PC-3 (cell line): ENCODE results near the gene AQP3. TPM values are rescaled to one million over a fixed set of nuclear protein-coding genes. Genes with fewer than 3 reads are reported as not detected.

ENCODE experiments used
- ATAC-seq: fragments of 200-7000 bp; cut with Tn5 transposase; 2 replicates; pipeline ENCODE4 v1.9.1; 2020; ENCODE audit warnings: mild to moderate bottlenecking, moderate library complexity
- BruUV-seq: library from RNA; stranded (reverse); fragments of 400-500 nt; replicated peaks from 2 replicates; lab custom pipeline; 2021; lab: Mats Ljungman, UMichigan
- CTCF ChIA-PET: fragments of 300-600 bp; sonication (Branson Sonifier 250); formaldehyde crosslinking; loops from one replicate; lab custom pipeline; 2022; ENCODE audit warnings: antibody characterized with exemption; lab: Charles Lee
- POLR2A ChIA-PET: fragments of 300-600 bp; sonication (Branson Sonifier 250); formaldehyde crosslinking; loops from one replicate; lab custom pipeline; 2022; ENCODE audit warnings: antibody characterized with exemption; ENCODE audit not compliant: unreplicated experiment; lab: Charles Lee
- DNase-seq: peaks from one replicate; pipeline ENCODE4 v3.0.0-alpha.2; 2015
- H2AFZ ChIP-seq: fragments of 300-600 bp; sonication (generic); 2 replicates; pipeline ENCODE4 v1.6.0; 2016; ENCODE audit warnings: antibody characterized with exemption, low read length
- H3F3A ChIP-seq: fragments of 300-600 bp; sonication (generic); one replicate; pipeline ENCODE4 v1.6.0; 2017; ENCODE audit warnings: antibody characterized with exemption, low read length, control low read depth, mild to moderate bottlenecking; ENCODE audit not compliant: unreplicated experiment
- H3K27ac ChIP-seq: fragments of 300-600 bp; sonication (generic); 2 replicates; pipeline ENCODE4 v1.5.1; 2016; ENCODE audit warnings: mild to moderate bottlenecking, low read length
- H3K27me3 ChIP-seq: fragments of 300-600 bp; sonication (generic); 2 replicates; pipeline ENCODE4 v1.6.1; 2016; ENCODE audit warnings: low read length, mixed read lengths
- H3K36me3 ChIP-seq: fragments of 300-600 bp; sonication (generic); 2 replicates; pipeline ENCODE4 v1.6.1; 2016; ENCODE audit warnings: low read depth, mixed run types, low read length, mixed read lengths
- H3K4me1 ChIP-seq: fragments of 300-600 bp; sonication (generic); 2 replicates; pipeline ENCODE4 v1.5.1; 2016; ENCODE audit warnings: low read length; ENCODE audit not compliant: insufficient read depth
- H3K4me2 ChIP-seq: fragments of 300-600 bp; sonication (generic); 2 replicates; pipeline ENCODE4 v1.6.0; 2016; ENCODE audit warnings: low read length
- H3K4me3 ChIP-seq: fragments of 300-600 bp; sonication (generic); 2 replicates; pipeline ENCODE4 v1.5.1; 2016; ENCODE audit warnings: mild to moderate bottlenecking, low read length, mixed read lengths
- H3K79me2 ChIP-seq: fragments of 300-600 bp; sonication (generic); 2 replicates; pipeline ENCODE4 v1.6.1; 2017; ENCODE audit warnings: low read length, mixed read lengths
- H3K9ac ChIP-seq: fragments of 300-600 bp; sonication (generic); 2 replicates; pipeline ENCODE4 v1.6.0; 2016; ENCODE audit warnings: mild to moderate bottlenecking, low read length
- H3K9me2 ChIP-seq: fragments of 300-600 bp; sonication (generic); replicated peaks from 2 replicates; pipeline ENCODE4 v1.6.1; 2016; ENCODE audit warnings: mixed run types, low read length, mixed read lengths
- H3K9me3 ChIP-seq: fragments of 300-600 bp; sonication (generic); 2 replicates; pipeline ENCODE4 v1.6.1; 2016; ENCODE audit warnings: low read length, mixed read lengths
- H4K20me1 ChIP-seq: fragments of 300-600 bp; sonication (generic); 2 replicates; pipeline ENCODE4 v1.6.1; 2016; ENCODE audit warnings: low read length, mixed read lengths
- EZH2 ChIP-seq: fragments of 300-600 bp; sonication (generic); IDR thresholded peaks from one replicate; pipeline ENCODE4 v1.6.1; 2017; ENCODE audit warnings: antibody characterized with exemption, mild to moderate bottlenecking, low read length; ENCODE audit not compliant: unreplicated experiment
- EZH2phosphoT487 ChIP-seq: fragments of 300-600 bp; sonication (generic); IDR thresholded peaks from 2 replicates; pipeline ENCODE4 v1.6.1; 2018; ENCODE audit warnings: mild to moderate bottlenecking, antibody characterized with exemption, low read length, borderline replicate concordance
- intact Hi-C: fragments of 100-400 bp; cut with micrococcal nuclease; formaldehyde crosslinking; loops from 2 replicates; pipeline ENCODE4 v1.9.0; 2023
- total RNA-seq: library from RNA; depleted of rRNA; stranded (reverse); fragments of >200 nt; gene quantifications from 2 replicates; pipeline ENCODE4 v1.2.3, GENCODE V29; 2014
- TF ChIP-seq, protein P1 (sequence below): fragments of 300-600 bp; sonication (generic); conservative IDR thresholded peaks from 2 replicates; pipeline ENCODE4 v1.5.1; 2017; ENCODE audit warnings: antibody characterized with exemption, low read depth, mild to moderate bottlenecking, low read length

The AQP3 gene
- total RNA-seq, 1 experiment from 2014 or later, result 5.1 TPM

DNA sequence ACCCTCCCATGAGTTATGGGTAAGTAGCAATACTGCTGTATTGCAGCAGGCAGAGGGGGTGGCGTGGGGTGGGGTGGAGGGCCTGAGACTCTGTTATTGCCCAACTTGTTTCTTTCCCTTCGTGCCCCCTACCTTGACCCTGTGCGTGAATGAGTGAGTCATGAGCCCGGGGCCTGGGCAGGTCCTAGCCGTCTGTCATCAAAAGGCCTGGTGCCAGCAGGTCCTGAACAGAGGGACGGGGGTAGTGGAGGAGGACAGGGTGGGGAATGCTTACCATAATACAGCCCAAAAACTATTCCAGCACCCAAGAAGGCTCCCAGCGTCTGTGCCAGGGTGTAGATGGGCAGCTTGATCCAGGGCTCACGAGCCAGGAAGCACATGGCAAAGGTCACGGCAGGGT is 4.3 kb downstream of the AQP3 start:
- Histone ChIP-seq H3K9me2 (no peaks in the 10 kb centered on the region), H3K4me3 (no peak overlapping the region), H3K79me2 (no peaks in the 10 kb centered on the region), H3K27me3 (no peaks in the 10 kb centered on the region), H3K27ac (peak overlapping the region; percentile 27; the same call in 1 of the 2 replicates), H4K20me1 (no peaks in the 10 kb centered on the region), H3K9me3 (no peaks in the 10 kb centered on the region), H2AFZ (no peak overlapping the region), H3K4me2 (peak overlapping the region; percentile 41; the same call in 1 of the 2 replicates), H3K36me3 (no peaks in the 10 kb centered on the region), H3K9ac (no peak overlapping the region), H3F3A (no peaks in the 10 kb centered on the region), H3K4me1 (peaks cover 52% of the 10 kb centered on the region)
- TF ChIP-seq EZH2phosphoT487 (no peak), EZH2 (no peak)
- TF ChIP-seq, protein P1, sequence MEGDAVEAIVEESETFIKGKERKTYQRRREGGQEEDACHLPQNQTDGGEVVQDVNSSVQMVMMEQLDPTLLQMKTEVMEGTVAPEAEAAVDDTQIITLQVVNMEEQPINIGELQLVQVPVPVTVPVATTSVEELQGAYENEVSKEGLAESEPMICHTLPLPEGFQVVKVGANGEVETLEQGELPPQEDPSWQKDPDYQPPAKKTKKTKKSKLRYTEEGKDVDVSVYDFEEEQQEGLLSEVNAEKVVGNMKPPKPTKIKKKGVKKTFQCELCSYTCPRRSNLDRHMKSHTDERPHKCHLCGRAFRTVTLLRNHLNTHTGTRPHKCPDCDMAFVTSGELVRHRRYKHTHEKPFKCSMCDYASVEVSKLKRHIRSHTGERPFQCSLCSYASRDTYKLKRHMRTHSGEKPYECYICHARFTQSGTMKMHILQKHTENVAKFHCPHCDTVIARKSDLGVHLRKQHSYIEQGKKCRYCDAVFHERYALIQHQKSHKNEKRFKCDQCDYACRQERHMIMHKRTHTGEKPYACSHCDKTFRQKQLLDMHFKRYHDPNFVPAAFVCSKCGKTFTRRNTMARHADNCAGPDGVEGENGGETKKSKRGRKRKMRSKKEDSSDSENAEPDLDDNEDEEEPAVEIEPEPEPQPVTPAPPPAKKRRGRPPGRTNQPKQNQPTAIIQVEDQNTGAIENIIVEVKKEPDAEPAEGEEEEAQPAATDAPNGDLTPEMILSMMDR, result no peak
- intact Hi-C loops, result no loop called here
- ChIA-PET CTCF (no interaction called here), POLR2A (no interaction called here)
- DNase-seq (peak; percentile 76), ATAC-seq (no peak)
- BruUV-seq, result no TSS peak

DNA sequence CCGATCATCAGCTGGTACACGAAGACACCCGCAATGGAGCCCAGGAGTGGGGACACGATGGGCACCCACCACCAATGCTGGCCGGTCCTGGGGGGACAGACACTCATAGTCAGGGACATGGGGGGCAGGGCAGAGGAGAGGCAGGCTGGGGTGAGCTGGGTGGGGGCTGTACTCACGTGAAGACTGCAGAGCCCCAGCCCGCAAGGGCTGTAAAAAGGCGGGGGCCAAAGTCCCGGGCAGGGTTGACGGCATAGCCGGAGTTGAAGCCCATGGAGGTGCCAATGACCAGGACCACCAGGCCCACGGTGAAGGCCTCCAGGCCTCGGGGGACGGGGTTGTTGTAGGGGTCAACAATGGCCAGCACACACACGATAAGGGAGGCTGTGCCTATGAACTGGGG is 5.3 kb downstream of the AQP3 start:
- H3F3A ChIP-seq, result no peaks in the 10 kb centered on the region

DNA sequence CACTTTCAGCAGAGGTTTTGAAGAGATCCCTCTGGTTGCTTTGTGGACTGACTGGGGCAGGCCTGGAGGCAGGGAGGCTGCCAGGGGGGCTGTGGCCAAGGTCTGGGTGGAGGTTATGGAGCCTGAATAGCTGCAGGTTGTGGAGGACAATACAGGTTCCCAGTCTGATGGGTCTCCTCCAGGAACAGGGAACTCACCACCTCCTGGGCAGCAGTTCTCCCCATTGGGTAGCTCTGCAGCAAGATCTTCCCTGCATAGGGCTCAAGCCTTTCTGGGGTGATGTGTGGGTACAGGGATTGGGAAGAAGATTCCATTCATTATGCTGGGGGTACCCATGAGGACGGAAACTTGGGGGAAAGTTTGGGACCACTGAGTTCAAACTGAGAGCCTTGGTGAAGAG is 6.8 kb downstream of the AQP3 start:
- Histone ChIP-seq H3K9me3 (no peaks in the 10 kb centered on the region), H3K79me2 (no peaks in the 10 kb centered on the region), H3K36me3 (no peaks in the 10 kb centered on the region), H3K4me1 (peaks cover 35% of the 10 kb centered on the region), H3K27ac (no peak overlapping the region), H4K20me1 (no peaks in the 10 kb centered on the region), H3K9ac (no peak overlapping the region), H2AFZ (no peak overlapping the region), H3K9me2 (no peaks in the 10 kb centered on the region), H3K4me3 (no peak overlapping the region), H3K4me2 (no peak overlapping the region), H3K27me3 (no peaks in the 10 kb centered on the region), H3F3A (no peaks in the 10 kb centered on the region)
- BruUV-seq, result no TSS peak
- ChIA-PET POLR2A (no interaction called here), CTCF (no interaction called here)
- no peak for DNase-seq
- TF ChIP-seq EZH2phosphoT487, result no peak
- TF ChIP-seq, protein P1, result no peak
- TF ChIP-seq EZH2, result no peak
- ATAC-seq, result no peak
- intact Hi-C loops, result no loop called here

More for the DNA sequence above, 5.3 kb downstream of the AQP3 start:
- H3K4me1 ChIP-seq, result peaks cover 50% of the 10 kb centered on the region
- no peak overlapping the region for H3K9ac ChIP-seq
- DNase-seq (no peak), ATAC-seq (no peak)
- no peaks in the 10 kb centered on the region for H3K9me3 ChIP-seq
- no peak overlapping the region for H2AFZ ChIP-seq
- H4K20me1 ChIP-seq, result no peaks in the 10 kb centered on the region
- H3K4me3 ChIP-seq, result no peak overlapping the region
- ChIA-PET CTCF (no interaction called here), POLR2A (interaction anchor here (0.7 kb wide), 1 partner anchor 9 kb away, joined by 3 read pairs; no protein-coding TSS in a partner anchor)
- intact Hi-C loops, result no loop called here
- H3K27me3 ChIP-seq, result no peaks in the 10 kb centered on the region
- H3K9me2 ChIP-seq, result no peaks in the 10 kb centered on the region
- no peaks in the 10 kb centered on the region for H3K36me3 ChIP-seq
- H3K27ac ChIP-seq, result no peak overlapping the region
- H3K79me2 ChIP-seq, result no peaks in the 10 kb centered on the region
- TF ChIP-seq, protein P1, result no peak
- TF ChIP-seq EZH2phosphoT487 (no peak), EZH2 (no peak)
- BruUV-seq, result no TSS peak
- no peak overlapping the region for H3K4me2 ChIP-seq
